Left forelimb (tissue), 1 donor: ENCODE results near the gene NPEPPS.
"Not testable (repeated sequence)": the region's sequence is repeated elsewhere in the genome, so short reads cannot be mapped to it uniquely, and the experiment has no call there.

Source experiments
- DNase-seq: peaks from one replicate; pipeline ENCODE4 v3.0.0-alpha.2; 2018; ENCODE audit warnings: low spot score

Gene NPEPPS

DNA sequence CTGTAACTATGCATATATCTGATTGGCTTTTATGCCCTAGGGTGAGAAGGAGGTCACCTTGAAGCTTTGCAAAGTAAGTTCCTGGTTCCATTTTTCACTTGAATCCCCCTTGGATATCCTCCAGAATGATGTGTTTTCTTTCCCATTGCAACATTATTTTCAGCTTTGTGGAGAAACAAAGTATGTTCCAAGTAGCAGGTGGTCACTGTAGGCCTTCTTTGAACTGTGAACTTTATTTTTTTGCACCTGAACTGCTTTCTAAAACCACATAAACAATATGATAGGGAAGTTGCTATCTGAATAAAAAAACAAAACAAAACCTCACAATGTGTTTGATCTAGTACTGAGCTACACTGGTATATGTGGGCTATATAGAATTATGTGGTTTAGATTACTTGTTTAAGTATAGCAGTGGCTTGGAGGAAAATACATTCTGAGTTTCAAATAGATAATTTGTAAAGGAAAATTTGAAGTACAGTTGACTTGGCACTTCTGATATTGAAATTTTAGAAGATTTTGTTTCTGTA is 29.7 kb downstream of the NPEPPS start:
- DNase-seq: not testable (repeated sequence)

DNA sequence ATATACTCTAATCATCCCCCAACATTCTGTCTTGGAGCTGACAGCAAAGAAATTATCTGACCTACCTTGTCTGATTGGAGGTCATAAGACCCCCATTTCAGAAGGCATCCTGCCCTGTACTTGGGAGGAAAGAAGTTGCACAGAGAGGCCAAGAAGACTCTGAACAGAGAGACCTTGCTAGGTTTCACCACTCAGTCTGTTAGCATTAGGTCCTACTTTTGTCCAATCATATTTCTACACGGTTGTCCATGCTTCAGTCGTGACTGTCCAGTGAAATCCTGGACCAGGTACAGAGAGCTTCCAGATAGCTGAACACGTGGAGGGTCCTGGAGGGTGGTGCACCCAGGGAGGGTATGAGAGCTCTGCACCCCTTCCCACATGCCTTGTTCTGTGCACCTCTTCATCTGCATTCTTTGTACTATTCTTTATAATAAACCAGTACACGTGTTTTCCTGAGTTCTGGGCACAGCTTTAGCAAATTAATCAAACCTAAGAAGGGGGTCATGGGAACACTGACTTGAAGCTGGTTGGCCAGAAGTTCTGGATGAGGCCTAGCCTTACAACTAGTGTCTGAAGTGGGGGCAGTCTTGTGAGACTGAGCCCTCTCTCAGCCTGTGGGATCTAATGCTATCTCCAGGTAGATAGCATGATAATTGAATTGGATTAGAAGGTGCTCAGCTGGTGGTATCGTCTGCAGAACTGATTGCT is 30.9 kb downstream of the NPEPPS start:
- not testable (repeated sequence) for DNase-seq

DNA sequence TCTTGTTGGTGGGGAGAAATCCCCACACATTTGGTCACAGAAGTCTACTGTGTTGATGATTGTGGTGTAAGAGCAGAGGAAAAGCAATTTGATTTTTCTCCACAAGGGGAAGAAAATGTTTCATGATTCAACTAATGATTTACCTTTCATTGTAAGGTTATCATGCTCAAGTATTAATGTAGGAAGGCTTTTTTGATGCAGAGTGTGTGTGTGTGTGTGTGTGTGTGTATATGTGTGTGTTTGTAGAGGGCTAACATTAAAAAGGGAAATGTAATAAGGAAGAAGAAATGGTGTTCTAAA is 31.4 kb downstream of the NPEPPS start:
- not testable (repeated sequence) for DNase-seq

DNA sequence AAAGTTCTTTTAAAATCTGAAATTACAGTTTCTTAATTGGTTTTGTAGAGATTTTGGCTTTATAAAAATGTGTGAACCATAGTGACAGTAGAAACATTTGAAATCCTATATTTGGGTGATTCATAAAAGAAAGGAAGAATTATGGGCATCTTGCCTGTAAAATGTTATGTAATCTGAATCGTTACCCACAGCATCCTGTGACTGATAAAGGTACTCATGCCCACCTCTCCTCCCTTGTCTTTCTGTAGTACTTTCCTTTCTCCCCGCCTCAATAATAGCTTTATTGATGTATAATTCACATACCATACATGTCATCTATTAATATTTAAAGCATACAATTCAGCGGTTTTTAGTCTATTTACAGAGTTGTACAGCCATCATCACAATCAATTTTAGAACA is 36.4 kb downstream of the NPEPPS start:
- not testable (repeated sequence) for DNase-seq

DNA sequence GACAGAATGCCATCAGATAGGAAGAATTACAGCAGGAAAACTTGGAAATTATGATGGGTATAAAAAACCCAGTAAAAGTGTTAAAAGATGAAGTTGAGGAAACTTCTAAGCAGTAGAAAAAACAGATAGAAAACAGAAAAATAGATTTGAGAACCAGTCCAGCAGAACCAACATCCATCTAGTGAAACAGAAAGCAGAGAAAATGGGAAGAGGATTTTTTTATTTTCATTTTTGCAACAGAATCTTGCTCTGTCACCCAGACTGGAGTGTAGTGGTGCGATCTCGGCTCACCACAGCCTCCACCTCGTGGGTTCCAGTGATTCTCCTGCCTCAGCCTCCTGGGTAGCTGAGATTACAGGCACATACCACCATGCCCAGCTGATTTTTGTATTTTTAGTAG is 41.7 kb downstream of the NPEPPS start:
- DNase-seq: not testable (repeated sequence)

DNA sequence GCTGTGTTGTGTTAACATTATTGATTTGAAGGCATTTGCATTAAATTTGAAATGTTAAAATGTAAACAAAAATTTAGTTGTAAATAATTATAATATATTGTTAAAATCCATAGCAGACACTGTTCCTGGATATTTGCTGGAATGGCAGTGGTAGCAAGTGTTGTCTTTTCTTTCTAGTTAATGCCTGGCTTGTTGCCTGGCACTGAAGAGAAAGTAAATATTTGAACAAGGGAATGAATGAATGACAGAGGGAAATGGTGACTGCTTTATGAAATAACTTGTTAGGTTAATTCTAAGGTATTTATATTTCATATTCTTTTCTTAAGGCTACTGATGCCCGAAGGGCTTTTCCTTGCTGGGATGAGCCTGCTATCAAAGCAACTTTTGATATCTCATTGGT is 51.5 kb downstream of the NPEPPS start:
- not testable (repeated sequence) for DNase-seq

DNA sequence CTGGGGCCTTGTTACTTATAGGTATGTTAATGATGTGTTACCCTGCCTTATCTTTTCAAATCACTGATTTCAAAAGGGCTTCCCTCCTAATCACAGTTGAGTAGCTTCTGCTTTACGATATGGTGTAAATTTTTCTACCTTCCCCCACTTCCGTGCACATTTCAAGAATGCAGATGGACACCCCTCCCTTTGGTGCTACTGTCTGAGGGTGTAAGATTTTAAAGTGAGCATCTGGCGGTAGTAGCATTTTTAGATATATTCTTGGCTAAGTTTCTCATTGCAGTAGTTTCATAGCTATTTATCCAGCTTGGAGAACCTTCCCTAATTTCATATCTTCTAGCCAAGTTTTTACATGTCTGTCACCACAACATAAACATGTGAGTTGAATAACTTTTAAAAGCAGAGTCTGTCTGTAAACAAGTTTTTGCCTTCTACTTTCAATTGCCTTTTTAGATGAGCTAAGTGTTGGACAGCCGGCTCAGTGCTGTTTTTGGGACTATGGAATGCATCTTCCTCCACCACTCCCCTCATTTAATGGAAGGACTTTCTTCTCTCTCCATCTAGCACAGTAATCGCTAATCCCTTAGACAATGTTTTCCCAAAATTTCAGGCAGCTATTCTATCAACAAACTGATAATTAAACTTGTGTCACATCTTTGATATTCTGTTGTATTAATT is 55.6 kb downstream of the NPEPPS start:
- not testable (repeated sequence) for DNase-seq

DNA sequence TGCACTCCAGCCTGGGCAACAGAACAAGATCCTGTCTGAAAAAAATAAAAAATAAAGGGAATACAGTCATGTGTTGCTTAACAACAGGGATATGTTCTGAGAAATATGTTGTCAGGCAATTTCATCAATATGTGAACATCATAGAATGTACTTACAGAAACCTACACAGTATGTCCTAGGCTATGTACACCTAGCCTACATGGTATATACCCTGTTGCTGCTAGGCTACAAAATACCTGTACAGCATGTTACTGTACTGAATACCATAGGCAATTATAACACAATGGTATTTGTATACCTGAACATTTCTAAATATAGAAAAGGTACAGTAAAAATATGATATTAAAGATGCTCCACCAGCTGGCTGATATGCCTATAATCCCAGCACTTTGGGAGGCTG is 62.6 kb downstream of the NPEPPS start:
- not testable (repeated sequence) for DNase-seq

DNA sequence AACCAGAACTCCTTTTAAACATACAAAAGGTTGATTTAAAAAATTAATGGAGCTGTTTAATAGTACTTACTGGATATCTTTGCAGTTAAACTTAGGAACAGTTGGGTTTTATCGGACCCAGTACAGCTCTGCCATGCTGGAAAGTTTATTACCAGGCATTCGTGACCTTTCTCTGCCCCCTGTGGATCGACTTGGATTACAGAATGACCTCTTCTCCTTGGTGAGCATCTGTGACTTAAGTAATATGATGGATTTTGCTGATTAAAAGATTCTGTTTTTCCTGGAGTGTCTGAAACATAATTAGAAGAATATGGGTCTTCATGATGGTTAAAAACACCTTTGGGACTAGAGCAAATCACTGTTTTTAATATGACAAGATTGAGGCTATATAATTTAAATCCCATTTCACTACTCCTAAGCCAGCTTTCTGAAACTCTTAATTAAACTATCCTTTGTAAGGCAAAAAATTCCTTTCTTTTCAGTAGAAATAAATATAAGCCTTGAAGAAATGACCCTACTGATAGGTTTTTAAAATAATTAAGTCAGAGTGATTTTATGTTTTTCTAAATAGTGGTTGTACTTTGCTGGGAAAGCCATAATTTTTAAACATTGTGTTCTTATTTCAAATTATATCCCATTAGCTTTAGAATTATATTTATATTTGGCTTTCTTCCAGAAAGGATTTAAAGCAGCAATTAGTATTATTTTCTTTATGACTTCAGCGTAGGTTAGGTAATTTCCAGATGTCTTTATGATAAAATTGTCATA is 73.1 kb downstream of the NPEPPS start:
- DNase-seq: no peak

DNA sequence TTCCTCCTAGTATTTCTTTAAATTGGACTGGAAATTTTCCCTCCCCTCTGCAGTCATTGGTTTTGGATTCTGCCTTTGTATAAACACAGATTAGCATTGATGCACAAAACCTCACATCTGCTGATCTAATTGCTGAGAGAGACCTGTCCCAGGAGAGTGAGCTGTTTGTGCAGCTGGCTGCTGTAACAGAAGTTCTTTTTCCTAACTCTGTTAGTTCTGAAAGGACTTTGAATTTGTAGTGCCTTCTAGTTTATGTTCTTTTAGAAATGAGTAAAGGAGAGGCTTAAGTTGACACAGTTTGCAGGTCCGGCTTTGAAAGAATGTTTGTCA is 73.7 kb downstream of the NPEPPS start:
- DNase-seq: no peak

DNA sequence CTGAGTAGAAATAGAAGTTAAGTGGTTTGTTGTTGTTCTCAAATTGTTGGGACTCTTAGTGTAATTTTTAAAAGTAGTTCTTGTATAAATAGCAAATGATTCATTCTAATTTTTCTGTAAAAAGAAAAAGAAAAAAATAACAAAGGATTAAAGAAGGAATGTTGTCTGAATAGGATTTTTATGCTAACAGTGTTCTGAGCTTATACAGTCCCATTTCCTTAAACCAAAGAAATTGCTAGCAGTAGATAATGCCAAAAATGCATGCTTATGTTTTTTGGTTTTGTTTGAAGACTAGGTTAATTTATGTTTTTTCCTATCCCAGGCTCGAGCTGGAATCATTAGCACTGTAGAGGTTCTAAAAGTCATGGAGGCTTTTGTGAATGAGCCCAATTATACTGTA is 74.1 kb downstream of the NPEPPS start:
- DNase-seq: no peak

DNA sequence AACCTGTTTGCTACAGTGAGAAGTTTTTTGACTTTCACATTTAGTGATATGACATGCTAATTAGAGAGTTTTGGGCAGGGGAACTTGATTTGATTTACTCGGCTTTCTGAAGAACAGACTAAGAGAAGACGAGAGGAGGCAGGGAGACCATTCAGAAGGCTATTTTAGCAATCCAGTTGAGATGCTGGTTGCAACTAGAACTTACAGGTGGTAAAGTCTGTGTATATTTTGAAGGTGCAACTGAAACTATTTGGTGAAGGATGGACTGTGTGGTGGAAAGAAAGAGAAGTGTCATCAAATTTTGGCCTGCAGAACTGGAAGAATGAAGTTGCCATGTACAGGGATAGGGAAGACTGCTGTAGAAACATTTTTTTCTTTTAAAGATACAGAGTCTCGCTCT is 76.6 kb downstream of the NPEPPS start:
- DNase-seq: no peak

DNA sequence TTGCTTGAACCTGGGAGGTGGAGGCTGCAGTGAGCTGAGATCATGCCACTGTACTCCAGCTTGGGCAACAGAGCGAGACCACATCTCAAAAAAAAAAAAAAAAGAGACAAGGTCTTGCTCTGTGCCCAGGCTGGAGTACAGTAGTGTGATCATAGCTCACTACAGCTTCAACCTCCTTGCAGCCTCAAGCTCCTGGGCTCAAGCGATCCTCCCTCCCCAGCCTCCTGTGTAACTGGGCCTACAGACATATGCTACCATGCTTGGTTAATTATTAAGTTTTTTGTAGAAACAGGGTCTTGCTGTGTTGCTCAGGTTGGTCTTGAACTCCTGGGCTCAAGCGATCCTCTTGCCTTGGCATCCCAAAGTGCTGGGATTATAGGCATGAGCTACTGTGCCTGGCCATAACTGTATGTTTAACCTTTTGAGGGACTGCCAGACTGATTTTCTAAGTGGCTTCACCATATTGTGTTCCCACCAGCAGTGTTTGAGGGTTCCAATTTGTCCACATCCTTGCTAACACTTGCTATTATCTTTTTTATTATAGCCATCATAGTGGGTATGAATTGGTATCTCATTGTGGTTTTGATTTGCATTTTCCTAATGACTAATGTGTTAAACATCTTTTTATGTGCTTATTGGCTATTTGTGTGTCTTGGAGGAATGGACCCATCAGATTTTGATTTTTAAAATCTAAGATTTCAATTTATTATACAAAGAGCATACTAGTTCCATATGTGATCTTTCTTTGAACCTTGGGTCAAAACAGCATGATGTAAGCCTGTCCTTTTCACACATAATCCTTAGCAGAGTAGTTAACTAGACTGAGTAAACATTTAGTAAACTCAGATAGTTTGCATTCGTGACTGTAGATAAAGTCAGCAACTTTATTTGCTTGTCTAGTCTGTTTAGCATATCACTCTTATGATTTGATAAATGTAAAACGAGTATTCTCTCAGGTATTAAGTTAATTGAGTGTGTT is 80.8 kb downstream of the NPEPPS start:
- DNase-seq: no peak

DNA sequence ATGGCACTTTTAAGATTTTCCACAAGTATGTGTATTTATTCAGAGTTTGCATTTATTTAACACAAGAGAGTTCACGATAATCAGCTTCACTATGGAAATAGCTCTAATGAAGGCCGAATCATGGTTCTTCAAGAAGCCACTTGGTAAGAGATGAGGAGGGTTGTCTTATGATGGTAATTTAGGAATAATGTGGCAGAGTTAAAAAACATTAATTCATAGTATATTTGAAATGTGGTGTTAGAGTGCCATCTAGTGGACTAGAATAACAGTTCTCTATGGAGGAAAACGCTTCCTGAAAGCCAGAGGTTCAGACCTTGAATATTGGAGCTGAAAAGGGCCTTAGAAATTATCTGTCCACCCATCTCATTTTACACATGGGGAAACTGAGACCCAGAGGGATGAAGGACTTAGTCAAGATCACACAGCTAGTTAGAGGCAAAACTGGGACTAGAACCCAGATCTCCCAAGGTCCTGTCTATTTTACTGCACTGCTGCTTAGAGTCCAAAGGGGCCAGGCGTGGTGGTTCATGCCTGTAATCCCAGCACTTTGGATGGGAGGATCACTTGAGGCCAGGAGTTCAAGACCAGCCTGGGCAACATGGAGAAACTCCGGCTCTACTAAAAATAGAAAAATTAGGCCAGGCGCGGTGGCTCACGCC is 85.0 kb downstream of the NPEPPS start:
- DNase-seq: no peak

DNA sequence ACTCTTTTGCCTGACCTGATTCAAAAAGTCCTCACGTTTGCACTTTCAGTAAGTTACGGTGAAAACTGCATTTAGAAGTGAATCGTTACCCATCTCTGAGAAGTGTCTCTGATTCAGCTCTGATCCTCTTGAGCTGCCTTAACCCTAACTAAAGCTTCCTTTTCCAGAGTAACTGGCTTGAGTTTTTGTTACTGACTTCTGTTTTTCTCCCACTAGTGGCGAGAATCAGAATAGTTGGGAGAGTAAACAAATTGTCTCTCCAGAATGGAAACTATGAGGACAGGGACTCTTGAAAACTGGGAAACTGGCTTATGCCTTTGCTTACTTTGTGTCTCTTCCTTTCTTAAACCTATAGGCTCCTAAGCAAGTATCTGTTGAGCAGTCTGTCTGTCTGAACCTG is 87.5 kb downstream of the NPEPPS start:
- DNase-seq: no peak

DNA sequence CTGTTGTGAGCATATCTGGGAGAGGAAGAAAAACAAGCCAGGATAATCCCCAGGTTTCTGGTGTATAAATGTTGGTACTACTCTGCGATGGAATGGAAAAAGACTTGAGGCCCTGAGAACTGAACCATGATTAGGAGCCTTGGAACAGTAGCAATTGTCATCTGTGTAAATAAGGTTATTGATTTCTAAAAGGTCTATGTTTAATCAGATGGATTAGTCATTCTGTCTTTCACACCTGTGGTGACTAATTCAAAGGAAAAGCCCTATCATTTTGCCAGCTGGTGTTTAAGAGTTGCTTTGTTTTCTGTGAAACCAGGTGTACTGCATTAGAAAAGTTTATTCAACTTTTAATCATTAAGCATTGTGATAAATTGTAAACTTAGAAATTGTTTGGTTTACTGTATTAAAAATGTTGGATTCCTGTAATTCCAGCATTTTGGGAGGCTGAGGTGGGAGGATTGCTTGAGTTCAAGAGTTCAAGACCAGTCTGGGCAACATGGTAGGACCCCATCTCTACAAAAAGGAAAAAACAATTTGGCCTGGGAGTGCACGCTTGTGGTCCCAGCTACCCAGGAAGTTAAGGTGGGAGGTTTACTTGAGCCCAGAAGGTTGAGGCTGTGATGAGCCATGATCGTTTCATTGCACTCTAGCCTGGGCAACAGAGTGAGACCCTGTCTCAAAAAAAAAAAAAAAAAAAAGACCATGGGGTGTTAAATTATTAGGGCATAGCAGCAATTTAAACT is 89.8 kb downstream of the NPEPPS start:
- DNase-seq: no peak

DNA sequence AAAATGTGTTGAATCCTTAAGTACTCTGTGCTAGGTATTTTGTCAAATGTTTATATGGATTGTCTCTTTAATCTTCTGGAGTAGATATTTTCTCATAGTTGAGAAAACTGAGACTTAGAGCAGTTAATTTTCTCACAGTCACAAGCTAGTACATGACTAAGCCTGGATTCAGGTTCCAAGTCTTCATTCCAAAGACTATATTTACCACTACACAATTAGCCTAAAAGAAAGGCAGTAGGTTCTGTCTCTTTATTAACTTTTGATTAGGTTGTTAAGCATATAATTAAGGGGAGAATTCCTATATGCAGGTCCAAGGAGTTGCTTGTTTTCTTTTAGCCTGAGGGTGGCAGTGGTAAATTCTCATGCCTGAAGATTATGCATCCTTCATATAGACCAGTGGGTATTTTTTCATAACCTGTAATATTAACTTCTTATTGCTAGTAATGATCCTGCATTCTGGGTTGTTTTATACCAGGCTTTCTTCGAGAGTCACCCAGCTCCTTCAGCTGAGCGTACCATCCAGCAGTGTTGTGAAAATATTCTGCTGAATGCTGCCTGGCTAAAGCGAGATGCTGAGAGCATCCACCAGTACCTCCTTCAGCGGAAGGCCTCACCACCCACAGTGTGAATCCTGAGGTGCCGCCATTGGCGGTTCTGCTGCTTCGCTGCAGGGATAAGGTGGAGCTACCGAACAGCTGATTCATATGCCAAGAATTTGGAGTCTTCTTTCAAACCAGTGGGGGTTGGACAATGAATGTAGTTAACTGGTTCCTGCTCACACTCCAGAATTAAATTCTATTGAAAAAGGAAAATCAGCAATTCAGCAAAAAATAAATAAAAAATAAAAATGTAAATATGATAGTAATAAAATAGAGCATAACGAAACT is 90.6 kb downstream of the NPEPPS start:
- no peak for DNase-seq

DNA sequence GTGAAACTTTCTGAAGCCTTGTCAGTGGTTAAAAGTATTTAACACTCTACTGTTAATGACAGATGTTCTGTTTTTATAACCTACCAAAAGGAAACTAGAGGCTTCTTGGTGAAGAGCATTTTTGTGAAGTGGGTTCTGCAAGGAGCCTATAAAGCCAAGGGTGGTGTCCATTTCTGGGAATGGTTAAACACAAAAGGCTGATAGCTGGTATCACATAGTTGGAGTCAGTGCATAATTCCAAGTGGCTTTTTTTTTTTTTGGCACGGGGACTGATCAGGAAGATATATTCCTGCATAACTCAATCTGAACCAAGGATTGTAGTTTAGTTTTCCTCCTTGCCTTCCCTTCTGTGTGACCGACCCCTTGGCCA is 91.3 kb downstream of the NPEPPS start:
- no peak for DNase-seq

DNA sequence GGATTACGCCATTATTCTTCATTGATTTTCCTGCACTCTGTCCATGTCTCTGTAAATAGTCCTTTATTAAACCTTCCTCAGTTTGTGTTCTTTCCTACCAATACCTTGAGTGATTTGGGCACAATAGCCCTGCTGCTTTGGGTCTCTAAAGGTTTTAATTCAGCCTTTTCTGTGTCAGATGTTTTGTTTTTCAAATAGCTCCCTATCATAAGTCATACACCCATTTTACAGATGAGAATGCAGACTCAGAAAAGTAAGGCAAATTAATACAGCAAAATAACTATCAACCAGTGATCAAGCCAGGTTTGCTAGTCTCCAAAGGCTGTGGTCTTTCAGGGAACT is 93.8 kb downstream of the NPEPPS start:
- no peak for DNase-seq

DNA sequence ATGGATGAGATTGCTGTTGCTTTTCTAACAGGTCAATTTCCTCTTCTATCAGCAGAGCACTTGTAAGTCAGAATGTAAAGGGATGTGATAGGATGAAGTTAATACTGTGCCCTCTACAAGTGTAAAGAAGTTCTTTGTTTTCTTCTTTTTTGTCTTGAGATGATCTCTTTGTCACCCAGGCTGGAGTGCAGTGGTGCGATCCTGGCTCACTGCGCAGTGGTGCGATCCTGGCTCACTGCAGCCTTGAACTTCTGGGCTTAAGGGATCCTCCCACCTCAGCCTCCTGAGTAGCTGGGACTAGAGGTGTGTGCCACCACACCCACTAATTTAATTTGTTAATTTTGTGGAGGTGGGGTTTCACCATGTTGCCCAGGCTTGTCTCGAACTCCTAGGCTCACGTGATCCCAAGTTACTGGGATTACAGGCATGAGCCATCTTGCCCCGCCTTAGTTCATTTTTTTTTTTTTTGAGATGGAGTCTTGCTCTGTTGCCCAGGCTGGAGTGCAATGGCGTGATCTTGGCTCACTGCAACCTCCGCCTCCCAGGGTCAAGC is 97.2 kb downstream of the NPEPPS start:
- no peak for DNase-seq
